GM19468 (cell line): ENCODE data around the gene TUBB4B.

Source experiments
- ATAC-seq: cut with Tn5 transposase; IDR thresholded peaks from one replicate; pipeline ENCODE4 v1.9.1; 2021; ENCODE audit warnings: mild to moderate bottlenecking, moderate library complexity, moderate number of reproducible peaks; ENCODE audit not compliant: unreplicated experiment; ENCODE audit errors: extremely low read depth

The TUBB4B gene

GRCh38 chr9:137278721-137279711 lies 37.9 kb downstream of the TUBB4B start:
- no peak for ATAC-seq

- ATAC-seq: no peak
These were observed 38.8 kb downstream of the TUBB4B start for GRCh38 chr9:137279741-137280473.

- no peak for ATAC-seq
These were observed 39.6 kb downstream of the TUBB4B start for GRCh38 chr9:137280474-137281344.

GRCh38 chr9:137281345-137282116 lies 40.4 kb downstream of the TUBB4B start:
- ATAC-seq: no peak

GRCh38 chr9:137286975-137287383 lies 45.9 kb downstream of the TUBB4B start:
- no peak for ATAC-seq

GRCh38 chr9:137293094-137293481 lies 52.0 kb downstream of the TUBB4B start:
- no peak for ATAC-seq
